HL-60 (cell line): ENCODE results near the gene VBP1.

Source experiments
- DNase-seq, 2 experiments: peaks; one replicate each; pipeline ENCODE4 v3.0.0-alpha.2; 2010 to 2020; ENCODE audit warnings: low read depth in 1 of 2, low spot score in 1 of 2
- H3K27ac ChIP-seq: fragments of 250-450 bp; sonication (Bioruptor Pico); replicated peaks from 2 replicates; pipeline ENCODE4 v1.5.1; 2020; ENCODE audit warnings: mild to moderate bottlenecking, moderate library complexity
- H3K27me3 ChIP-seq: fragments of 250-450 bp; sonication (Bioruptor Pico); 2 replicates; pipeline ENCODE4 v1.5.1; 2021; ENCODE audit warnings: mild to moderate bottlenecking, moderate library complexity; ENCODE audit not compliant: insufficient read depth, poor library complexity, severe bottlenecking
- H3K4me3 ChIP-seq: replicated peaks from 2 replicates; pipeline ENCODE4 v1.5.1; 2011; ENCODE audit warnings: mild to moderate bottlenecking, control low read depth, low read length; ENCODE audit not compliant: insufficient read depth
- CTCF ChIP-seq: IDR thresholded peaks from one replicate; pipeline ENCODE4 v1.5.1; 2011; ENCODE audit warnings: low read length, control low read depth, inconsistent platforms; ENCODE audit not compliant: insufficient read depth
- GABPA ChIP-seq: IDR thresholded peaks from 2 replicates; pipeline ENCODE4 v1.6.1; 2012; ENCODE audit warnings: low read depth
- POLR2AphosphoS5 ChIP-seq: IDR thresholded peaks from 2 replicates; pipeline ENCODE4 v1.6.1; 2012; ENCODE audit warnings: low read depth
- SPI1 ChIP-seq: IDR thresholded peaks from 2 replicates; pipeline ENCODE4 v1.6.1; 2012; ENCODE audit warnings: low read depth, mild to moderate bottlenecking, borderline replicate concordance
- TF ChIP-seq, protein P1 (sequence below): IDR thresholded peaks from 2 replicates; pipeline ENCODE4 v1.6.1; 2012; ENCODE audit warnings: low read depth; ENCODE audit not compliant: insufficient replicate concordance

VBP1 gene

GRCh38 chrX:155237719-155238118 is 21.5 kb downstream of the VBP1 start:
- no peak for TF ChIP-seq POLR2AphosphoS5
- no peak for TF ChIP-seq CTCF
- TF ChIP-seq GABPA, result no peak
- TF ChIP-seq, protein P1, sequence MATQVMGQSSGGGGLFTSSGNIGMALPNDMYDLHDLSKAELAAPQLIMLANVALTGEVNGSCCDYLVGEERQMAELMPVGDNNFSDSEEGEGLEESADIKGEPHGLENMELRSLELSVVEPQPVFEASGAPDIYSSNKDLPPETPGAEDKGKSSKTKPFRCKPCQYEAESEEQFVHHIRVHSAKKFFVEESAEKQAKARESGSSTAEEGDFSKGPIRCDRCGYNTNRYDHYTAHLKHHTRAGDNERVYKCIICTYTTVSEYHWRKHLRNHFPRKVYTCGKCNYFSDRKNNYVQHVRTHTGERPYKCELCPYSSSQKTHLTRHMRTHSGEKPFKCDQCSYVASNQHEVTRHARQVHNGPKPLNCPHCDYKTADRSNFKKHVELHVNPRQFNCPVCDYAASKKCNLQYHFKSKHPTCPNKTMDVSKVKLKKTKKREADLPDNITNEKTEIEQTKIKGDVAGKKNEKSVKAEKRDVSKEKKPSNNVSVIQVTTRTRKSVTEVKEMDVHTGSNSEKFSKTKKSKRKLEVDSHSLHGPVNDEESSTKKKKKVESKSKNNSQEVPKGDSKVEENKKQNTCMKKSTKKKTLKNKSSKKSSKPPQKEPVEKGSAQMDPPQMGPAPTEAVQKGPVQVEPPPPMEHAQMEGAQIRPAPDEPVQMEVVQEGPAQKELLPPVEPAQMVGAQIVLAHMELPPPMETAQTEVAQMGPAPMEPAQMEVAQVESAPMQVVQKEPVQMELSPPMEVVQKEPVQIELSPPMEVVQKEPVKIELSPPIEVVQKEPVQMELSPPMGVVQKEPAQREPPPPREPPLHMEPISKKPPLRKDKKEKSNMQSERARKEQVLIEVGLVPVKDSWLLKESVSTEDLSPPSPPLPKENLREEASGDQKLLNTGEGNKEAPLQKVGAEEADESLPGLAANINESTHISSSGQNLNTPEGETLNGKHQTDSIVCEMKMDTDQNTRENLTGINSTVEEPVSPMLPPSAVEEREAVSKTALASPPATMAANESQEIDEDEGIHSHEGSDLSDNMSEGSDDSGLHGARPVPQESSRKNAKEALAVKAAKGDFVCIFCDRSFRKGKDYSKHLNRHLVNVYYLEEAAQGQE, result no peak
- no peak for TF ChIP-seq SPI1
- Histone ChIP-seq H3K4me3 (no peak overlapping the region), H3K27ac (no peak overlapping the region), H3K27me3 (no peaks in the 10 kb centered on the region)
- no peak for DNase-seq

DNA sequence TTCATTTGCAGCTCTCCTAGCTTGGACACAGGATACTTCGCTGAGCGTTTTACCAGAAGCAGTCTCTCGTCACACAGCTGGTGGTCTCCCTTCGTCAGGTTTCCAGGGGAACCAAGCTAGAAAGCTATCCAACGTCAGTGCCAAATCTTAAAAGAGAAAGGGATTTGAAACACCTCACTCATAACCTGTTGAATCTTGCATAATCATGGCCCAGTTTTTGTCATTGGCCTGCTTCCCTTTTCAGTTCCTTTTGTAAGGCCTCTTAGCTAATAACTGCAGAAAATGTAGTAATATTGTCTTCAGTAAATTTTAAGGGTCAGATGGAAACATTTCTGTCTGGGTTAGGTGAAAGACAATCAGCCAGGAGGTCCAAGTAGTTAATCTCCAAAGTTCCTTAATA is 26.0 kb downstream of the VBP1 start:
- Histone ChIP-seq H3K4me3 (no peak overlapping the region), H3K27me3 (no peaks in the 10 kb centered on the region), H3K27ac (peak overlapping the region; percentile 73)
- peak; percentile 73 to 78 for DNase-seq
- TF ChIP-seq GABPA (no peak), SPI1 (peak; percentile 55), CTCF (no peak), POLR2AphosphoS5 (no peak)
- TF ChIP-seq, protein P1, result no peak

- Histone ChIP-seq H3K27ac (no peak overlapping the region), H3K4me3 (no peak overlapping the region), H3K27me3 (no peaks in the 10 kb centered on the region)
- DNase-seq, result no peak
- TF ChIP-seq CTCF, result no peak
- TF ChIP-seq, protein P1, result no peak
Observed at GRCh38 chrX:155246748-155247147, 30.5 kb downstream of the VBP1 start.
